Neuron (in vitro differentiated cells): Measurements from ENCODE around the gene CFAP46.
"Not testable (repeated sequence)": the region's sequence is repeated elsewhere in the genome, so short reads cannot be mapped to it uniquely, and the experiment has no call there.

Source experiments
- H2AFZ ChIP-seq: one replicate; pipeline ENCODE4 v1.6.1; 2013; ENCODE audit warnings: low read depth, mild to moderate bottlenecking, inconsistent platforms, low read length, moderate library complexity
- H3K27me3 ChIP-seq: one replicate; pipeline ENCODE4 v1.6.1; 2013; ENCODE audit warnings: low read length; ENCODE audit not compliant: insufficient read depth
- H3K36me3 ChIP-seq: one replicate; pipeline ENCODE4 v1.6.1; 2013; ENCODE audit warnings: low read length; ENCODE audit not compliant: insufficient read depth
- H3K4me1 ChIP-seq: one replicate; pipeline ENCODE4 v1.6.1; 2013; ENCODE audit warnings: low read length; ENCODE audit not compliant: insufficient read depth
- H3K4me3 ChIP-seq: 2 replicates; pipeline ENCODE4 v1.5.1; 2013; ENCODE audit warnings: mild to moderate bottlenecking, low read length, moderate library complexity
- H3K9me3 ChIP-seq: one replicate; pipeline ENCODE4 v1.6.1; 2013; ENCODE audit warnings: low read length

Gene CFAP46

DNA sequence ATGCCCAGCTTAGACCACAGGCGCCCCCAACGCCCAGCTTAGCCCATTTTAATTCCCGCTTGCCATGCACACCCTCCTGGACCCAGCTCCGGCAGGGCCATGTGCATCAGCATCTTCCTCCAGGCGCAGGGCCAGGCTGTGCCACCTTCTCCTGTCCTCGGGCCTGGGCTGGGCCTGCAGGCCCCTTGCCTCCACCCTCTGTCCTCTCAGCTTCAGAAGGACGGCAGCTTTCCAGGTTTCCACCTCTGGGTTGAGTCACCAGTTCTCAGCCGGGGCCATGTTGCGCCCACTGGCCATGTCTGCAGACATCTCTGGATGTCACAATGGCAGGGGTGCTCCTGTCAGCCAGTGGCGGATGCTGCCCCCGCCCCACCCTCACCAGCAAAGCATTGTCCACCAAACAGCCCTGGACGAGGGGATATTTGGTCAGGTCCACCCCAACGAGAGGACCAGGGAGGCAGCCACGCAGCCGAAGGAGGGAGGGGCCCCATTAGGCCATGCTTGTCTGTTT lies 97.3 kb downstream of the CFAP46 start:
- Histone ChIP-seq H3K4me1 (peaks cover 2% of the 10 kb centered on the region), H2AFZ (no peak overlapping the region), H3K4me3 (no peak overlapping the region), H3K27me3 (peaks cover 26% of the 10 kb centered on the region), H3K9me3 (peaks cover 1% of the 10 kb centered on the region), H3K36me3 (no peaks in the 10 kb centered on the region)

DNA sequence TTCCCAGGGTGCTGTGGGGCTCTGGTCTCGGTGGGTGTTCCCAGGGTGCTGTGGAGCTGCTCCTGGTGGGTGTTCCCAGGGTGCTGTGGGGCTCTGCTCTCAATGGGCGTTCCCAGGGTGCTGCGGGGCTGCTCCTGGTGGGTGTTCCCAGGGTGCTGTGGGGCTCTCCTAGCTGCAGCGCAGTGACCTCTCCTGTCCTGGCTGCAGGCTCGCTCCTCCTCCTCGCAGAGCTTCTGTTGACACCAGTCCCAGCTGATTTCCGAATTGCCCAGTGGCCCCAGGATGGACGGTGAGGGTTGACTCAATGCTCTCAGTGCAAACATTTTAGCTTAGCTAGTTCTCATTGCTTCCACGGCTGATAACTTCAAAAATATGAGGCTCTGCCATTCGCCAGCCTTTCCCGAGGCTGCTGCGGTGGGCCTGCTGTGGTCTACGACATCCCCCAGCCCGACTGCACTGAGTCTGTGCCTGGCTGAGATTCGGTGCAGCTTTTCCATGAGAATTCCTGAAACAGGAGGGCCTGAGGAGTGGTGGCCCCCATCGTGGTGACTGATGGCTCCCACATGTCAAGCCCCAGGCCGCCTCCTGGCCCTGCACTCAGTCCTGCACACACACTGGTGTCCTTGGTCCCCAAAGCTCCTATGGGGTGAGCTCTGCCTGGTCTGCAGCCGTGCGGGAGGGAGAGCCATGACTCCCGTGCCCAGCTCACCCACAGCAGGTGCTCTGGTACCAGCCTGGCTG lies 98.1 kb downstream of the CFAP46 start:
- Histone ChIP-seq H2AFZ (no peak overlapping the region), H3K36me3 (no peaks in the 10 kb centered on the region), H3K4me1 (peaks cover 2% of the 10 kb centered on the region), H3K4me3 (no peak overlapping the region), H3K27me3 (peaks cover 23% of the 10 kb centered on the region), H3K9me3 (peaks cover 1% of the 10 kb centered on the region)

DNA sequence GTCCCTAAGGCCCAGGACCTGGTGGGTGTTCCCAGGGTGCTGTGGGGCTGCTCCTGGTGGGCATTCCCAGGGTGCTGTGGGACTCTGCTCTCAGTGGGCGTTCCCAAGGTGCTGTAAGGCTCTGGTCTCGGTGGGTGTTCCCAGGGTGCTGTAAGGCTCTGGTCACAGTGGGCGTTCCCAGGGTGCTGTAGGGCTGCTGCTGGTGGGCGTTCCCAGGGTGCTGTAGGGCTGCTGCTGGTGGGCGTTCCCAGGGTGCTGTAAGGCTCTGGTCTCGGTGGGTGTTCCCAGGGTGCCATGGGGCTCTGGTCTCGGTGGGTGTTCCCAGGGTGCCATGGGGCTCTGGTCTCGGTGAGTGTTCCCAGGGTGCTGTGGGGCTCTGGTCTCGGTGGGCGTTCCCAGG lies 99.1 kb downstream of the CFAP46 start:
- not testable (repeated sequence) for H3K9me3 ChIP-seq, H3K4me1 ChIP-seq, H2AFZ ChIP-seq, H3K4me3 ChIP-seq, H3K36me3 ChIP-seq
- H3K27me3 ChIP-seq = peaks cover 16% of the 10 kb centered on the region

- H3K4me3 ChIP-seq = no peak overlapping the region
- peaks cover 11% of the 10 kb centered on the region for H3K27me3 ChIP-seq
- no peaks in the 10 kb centered on the region for H3K4me1 ChIP-seq
- H3K9me3 ChIP-seq = peaks cover 1% of the 10 kb centered on the region
- H2AFZ ChIP-seq = no peak overlapping the region
- no peaks in the 10 kb centered on the region for H3K36me3 ChIP-seq
These were observed 100.0 kb downstream of the CFAP46 start for GRCh38 chr10:132842397-132842796.

- Histone ChIP-seq H3K36me3 (no peaks in the 10 kb centered on the region), H3K9me3 (peaks cover 1% of the 10 kb centered on the region), H3K27me3 (peaks cover 11% of the 10 kb centered on the region), H2AFZ (no peak overlapping the region), H3K4me1 (no peaks in the 10 kb centered on the region), H3K4me3 (no peak overlapping the region)
These were observed 100.8 kb downstream of the CFAP46 start for GRCh38 chr10:132841615-132841975.

DNA sequence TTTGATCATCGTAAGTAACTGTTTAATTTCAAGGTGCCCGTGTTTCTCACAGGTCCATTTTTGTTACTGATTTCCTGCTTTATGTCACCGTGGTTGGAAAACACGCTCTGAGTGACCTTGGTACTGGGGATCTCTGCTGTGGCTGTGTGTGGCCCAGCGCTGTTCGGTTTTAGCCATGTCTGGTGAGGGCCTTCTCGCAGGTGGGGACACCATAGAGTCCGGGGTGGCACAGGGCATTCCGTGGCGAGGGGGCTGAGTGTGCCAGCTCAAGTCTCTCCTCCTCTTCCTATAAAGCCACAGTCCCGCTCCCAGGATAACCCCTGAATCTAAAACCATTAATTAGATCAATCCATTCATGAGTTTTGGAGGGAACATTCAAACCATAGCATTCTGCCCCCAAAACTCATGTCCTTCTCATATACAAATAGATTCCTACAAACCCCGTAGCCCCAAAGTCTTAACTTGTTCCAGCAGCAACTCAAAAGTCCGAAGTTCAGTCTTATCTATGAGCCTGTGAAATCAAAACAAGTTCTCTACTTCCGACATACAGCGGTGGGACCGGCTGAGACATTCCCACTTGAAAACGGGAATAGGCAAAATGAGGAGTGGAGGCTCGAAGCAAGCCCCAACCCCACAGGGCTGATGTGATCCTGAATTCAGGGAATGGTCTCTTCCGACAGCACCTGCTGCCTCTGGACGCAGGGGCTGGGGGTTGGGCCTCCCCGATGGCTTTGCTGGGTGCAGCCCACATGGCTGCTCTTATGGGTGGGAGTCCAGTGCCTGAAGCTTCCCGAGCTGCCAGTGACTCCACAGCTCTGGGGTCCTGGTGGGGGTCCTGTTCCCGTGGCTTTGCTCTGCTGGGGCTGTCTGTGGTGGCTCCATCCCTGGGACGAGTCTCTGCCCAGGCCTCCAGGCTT lies 101.4 kb downstream of the CFAP46 start:
- no peak overlapping the region for H3K4me3 ChIP-seq
- H3K27me3 ChIP-seq = peaks cover 6% of the 10 kb centered on the region
- H3K36me3 ChIP-seq = no peaks in the 10 kb centered on the region
- H3K4me1 ChIP-seq = no peaks in the 10 kb centered on the region
- no peak overlapping the region for H2AFZ ChIP-seq
- H3K9me3 ChIP-seq = peaks cover 1% of the 10 kb centered on the region

GRCh38 chr10:132839061-132839460 lies 103.3 kb downstream of the CFAP46 start:
- H3K9me3 ChIP-seq = no peaks in the 10 kb centered on the region
- no peak overlapping the region for H2AFZ ChIP-seq
- H3K4me1 ChIP-seq = no peaks in the 10 kb centered on the region
- H3K27me3 ChIP-seq = peaks cover 2% of the 10 kb centered on the region
- no peaks in the 10 kb centered on the region for H3K36me3 ChIP-seq
- H3K4me3 ChIP-seq = no peak overlapping the region

- Histone ChIP-seq H3K36me3 (no peaks in the 10 kb centered on the region), H3K4me1 (no peaks in the 10 kb centered on the region), H3K4me3 (no peak overlapping the region), H3K9me3 (no peaks in the 10 kb centered on the region), H3K27me3 (peaks cover 2% of the 10 kb centered on the region), H2AFZ (no peak overlapping the region)
These were observed 103.9 kb downstream of the CFAP46 start for GRCh38 chr10:132838346-132838970.

- Histone ChIP-seq H3K9me3 (no peaks in the 10 kb centered on the region), H3K4me1 (no peaks in the 10 kb centered on the region), H3K27me3 (peaks cover 2% of the 10 kb centered on the region), H2AFZ (no peak overlapping the region), H3K4me3 (no peak overlapping the region), H3K36me3 (no peaks in the 10 kb centered on the region)
These were observed 104.5 kb downstream of the CFAP46 start for GRCh38 chr10:132837905-132838304.

- no peaks in the 10 kb centered on the region for H3K9me3 ChIP-seq
- H3K4me1 ChIP-seq = no peaks in the 10 kb centered on the region
- no peak overlapping the region for H2AFZ ChIP-seq
- no peaks in the 10 kb centered on the region for H3K36me3 ChIP-seq
- no peak overlapping the region for H3K4me3 ChIP-seq
- H3K27me3 ChIP-seq = peaks cover 2% of the 10 kb centered on the region
These were observed 105.4 kb downstream of the CFAP46 start for GRCh38 chr10:132836832-132837540.

GRCh38 chr10:132836248-132836831 lies 106.0 kb downstream of the CFAP46 start:
- Histone ChIP-seq H3K4me3 (no peak overlapping the region), H3K9me3 (no peaks in the 10 kb centered on the region), H3K4me1 (no peaks in the 10 kb centered on the region), H3K36me3 (no peaks in the 10 kb centered on the region), H3K27me3 (peaks cover 2% of the 10 kb centered on the region), H2AFZ (no peak overlapping the region)

DNA sequence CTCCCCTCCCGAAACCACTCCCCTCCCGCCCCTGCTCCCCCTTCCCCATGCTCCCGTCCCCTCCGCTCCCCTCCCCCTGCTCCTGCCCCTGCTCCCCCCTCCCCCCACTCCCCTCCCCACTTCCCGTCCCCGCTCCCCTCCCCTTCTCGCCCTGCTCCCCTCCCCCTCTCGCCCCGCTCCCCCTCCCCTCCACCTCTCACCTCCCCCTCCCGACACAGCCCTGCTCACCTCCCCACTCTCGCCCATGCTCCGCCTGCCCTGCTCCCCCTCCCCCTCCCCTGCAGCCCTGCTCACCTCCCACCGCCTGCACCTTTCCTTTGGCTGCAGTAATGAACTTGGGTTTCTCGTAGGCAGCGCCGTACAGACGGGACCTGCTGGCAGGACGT lies 106.5 kb downstream of the CFAP46 start:
- no peaks in the 10 kb centered on the region for H3K4me1 ChIP-seq
- H2AFZ ChIP-seq = no peak overlapping the region
- peaks cover 2% of the 10 kb centered on the region for H3K27me3 ChIP-seq
- no peak overlapping the region for H3K4me3 ChIP-seq
- no peaks in the 10 kb centered on the region for H3K36me3 ChIP-seq
- no peaks in the 10 kb centered on the region for H3K9me3 ChIP-seq
